ENCODE data around the gene RLN1.
"Not testable (repeated sequence)": the region's sequence is repeated elsewhere in the genome, so short reads cannot be mapped to it uniquely, and the experiment has no call there.

Gene RLN1

DNA sequence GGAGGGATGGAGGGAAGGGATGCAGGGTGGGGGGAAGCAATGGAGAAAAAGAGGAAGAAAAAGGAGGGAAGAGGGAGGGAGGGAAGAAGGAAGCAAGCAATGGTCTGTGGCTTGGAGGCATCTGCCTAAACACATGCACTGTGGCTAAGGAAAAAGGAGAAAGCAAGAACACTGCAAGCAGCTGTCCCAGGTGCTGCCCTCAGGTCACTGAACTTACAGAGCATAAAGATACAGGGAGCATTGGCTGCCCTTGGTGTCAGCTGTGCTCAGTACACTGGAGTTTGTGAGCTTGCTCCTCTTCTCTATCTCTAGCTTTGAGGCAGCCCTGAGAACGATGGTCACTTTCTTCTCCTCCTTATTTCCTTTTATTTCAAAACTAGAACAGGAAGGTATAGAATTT, 18.1 kb downstream of the RLN1 start:
- not testable (repeated sequence) for H2AFZ ChIP-seq (ENCODE audit: low read length); H3K23ac ChIP-seq (ENCODE audit: low read depth, low read length, poor library complexity); H4K91ac ChIP-seq (ENCODE audit: low read depth, low read length, poor library complexity); H2BK15ac ChIP-seq (ENCODE audit: low read length); H2BK12ac ChIP-seq (ENCODE audit: low read length); H3K27ac ChIP-seq (replicated peaks; ENCODE audit: low read length); H3K4ac ChIP-seq (ENCODE audit: low read length); H3K36me3 ChIP-seq (replicated peaks in 1 of 2; ENCODE audit: control insufficient read depth in 2 of 2, insufficient read depth in 2 of 2, low read length in 2 of 2); H3K9ac ChIP-seq (ENCODE audit: low read depth, low read length, poor library complexity); H3K79me1 ChIP-seq (ENCODE audit: low read depth, low read length); H3K14ac ChIP-seq (ENCODE audit: low read length); H4K8ac ChIP-seq (ENCODE audit: low read depth, low read length); H2BK120ac ChIP-seq (ENCODE audit: low read depth, low read length); H2BK5ac ChIP-seq (ENCODE audit: low read length); H3K9me3 ChIP-seq (replicated peaks in 1 of 2; ENCODE audit: control insufficient read depth in 2 of 2, insufficient read depth in 1 of 2, low read depth in 1 of 2, low read length in 2 of 2); H3K18ac ChIP-seq (ENCODE audit: low read length); H2AK5ac ChIP-seq (ENCODE audit: low read depth, low read length); DNase-seq (ENCODE audit: low spot score); H3K4me3 ChIP-seq (ENCODE audit: low read length in 2 of 2); H3K4me1 ChIP-seq (ENCODE audit: control insufficient read depth in 2 of 2, insufficient read depth in 1 of 2, low read depth in 1 of 2, low read length in 2 of 2); H3K4me2 ChIP-seq (ENCODE audit: insufficient read depth, low read length, poor library complexity, severe bottlenecking); H3K27me3 ChIP-seq (ENCODE audit: control insufficient read depth in 3 of 3, insufficient read depth in 3 of 3, low read depth in 1 of 3, low read length in 3 of 3)
- no CpG with 5 or more reads among the region's 1 CpG for WGBS, 2 donors (ENCODE audit: extremely low coverage in 2 of 2, insufficient read length in 2 of 2, insufficient replicate concordance in 1 of 2)

DNA sequence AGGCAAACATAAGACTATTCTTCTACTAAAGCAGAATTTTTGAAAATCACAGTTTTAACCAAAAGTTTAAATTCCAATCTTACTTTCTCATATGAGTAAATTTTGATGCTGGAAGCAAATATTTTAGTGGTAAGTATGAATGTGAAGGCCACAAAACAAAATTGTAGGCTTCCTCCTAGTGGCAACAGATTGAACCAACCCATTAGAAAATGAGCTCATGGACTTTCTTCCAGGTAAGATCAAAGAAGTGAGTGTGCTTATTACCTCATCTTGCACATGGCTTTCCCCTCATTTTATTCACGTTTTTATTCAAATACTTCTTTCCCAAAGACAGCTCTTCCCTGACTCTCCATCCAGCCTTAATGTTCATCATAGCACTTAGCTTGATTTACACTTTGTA, 18.6 kb downstream of the RLN1 start:
- Histone ChIP-seq H2BK5ac (ENCODE audit: low read length) (no peak overlapping the region), H3K4me3 (ENCODE audit: low read length in 2 of 2) (no peak overlapping the region), H3K14ac (ENCODE audit: low read length) (no peak overlapping the region), H3K23ac (ENCODE audit: low read depth, low read length, poor library complexity) (no peak overlapping the region), H3K9ac (ENCODE audit: low read depth, low read length, poor library complexity) (no peak overlapping the region), H3K9me3 (replicated peaks in 1 of 2; ENCODE audit: control insufficient read depth in 2 of 2, insufficient read depth in 1 of 2, low read depth in 1 of 2, low read length in 2 of 2) (peaks cover 0 to 2% of the 10 kb centered on the region in 2 donors), H2AK5ac (ENCODE audit: low read depth, low read length) (no peak overlapping the region), H2BK120ac (ENCODE audit: low read depth, low read length) (no peak overlapping the region), H3K27me3 (ENCODE audit: control insufficient read depth in 3 of 3, insufficient read depth in 3 of 3, low read depth in 1 of 3, low read length in 3 of 3) (no peaks in the 10 kb centered on the region), H3K4me1 (ENCODE audit: control insufficient read depth in 2 of 2, insufficient read depth in 1 of 2, low read depth in 1 of 2, low read length in 2 of 2) (no peaks in the 10 kb centered on the region), H2BK12ac (ENCODE audit: low read length) (no peak overlapping the region), H4K91ac (ENCODE audit: low read depth, low read length, poor library complexity) (no peak overlapping the region), H4K8ac (ENCODE audit: low read depth, low read length) (no peak overlapping the region), H2AFZ (ENCODE audit: low read length) (no peak overlapping the region), H2BK15ac (ENCODE audit: low read length) (no peak overlapping the region), H3K79me1 (ENCODE audit: low read depth, low read length) (no peaks in the 10 kb centered on the region), H3K4me2 (ENCODE audit: insufficient read depth, low read length, poor library complexity, severe bottlenecking) (no peak overlapping the region), H3K4ac (ENCODE audit: low read length) (no peak overlapping the region), H3K36me3 (replicated peaks in 1 of 2; ENCODE audit: control insufficient read depth in 2 of 2, insufficient read depth in 2 of 2, low read length in 2 of 2) (no peaks in the 10 kb centered on the region), H3K27ac (replicated peaks; ENCODE audit: low read length) (no peak overlapping the region), H3K18ac (ENCODE audit: low read length) (no peak overlapping the region)
- no CpG with 5 or more reads among the region's 1 CpG for WGBS, 2 donors (ENCODE audit: extremely low coverage in 2 of 2, insufficient read length in 2 of 2, insufficient replicate concordance in 1 of 2)
- no peak for DNase-seq (ENCODE audit: low spot score)

DNA sequence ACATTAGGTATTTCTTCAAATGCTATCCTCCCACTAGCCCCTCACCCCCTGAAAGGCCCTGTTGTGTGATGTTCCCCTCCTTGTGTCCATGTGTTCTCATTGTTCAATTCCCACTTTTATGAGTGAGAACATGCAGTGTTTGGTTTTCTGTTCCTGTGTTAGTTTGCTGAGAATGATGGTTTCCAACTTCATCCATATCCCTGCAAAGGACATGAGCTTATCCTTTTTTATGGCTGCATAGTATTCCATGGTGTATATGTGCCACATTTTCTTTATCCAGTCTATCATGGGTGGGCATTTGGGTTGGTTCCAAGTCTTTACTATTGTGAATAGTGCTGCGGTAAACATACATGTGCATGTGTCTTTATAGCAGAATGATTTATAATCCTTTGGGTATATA, 23.3 kb downstream of the RLN1 start:
- not testable (repeated sequence) for H3K4me1 ChIP-seq (ENCODE audit: control insufficient read depth in 2 of 2, insufficient read depth in 1 of 2, low read depth in 1 of 2, low read length in 2 of 2); H3K79me1 ChIP-seq (ENCODE audit: low read depth, low read length); H2AK5ac ChIP-seq (ENCODE audit: low read depth, low read length); H3K9me3 ChIP-seq (replicated peaks in 1 of 2; ENCODE audit: control insufficient read depth in 2 of 2, insufficient read depth in 1 of 2, low read depth in 1 of 2, low read length in 2 of 2); H3K4me3 ChIP-seq (ENCODE audit: low read length in 2 of 2); H3K18ac ChIP-seq (ENCODE audit: low read length); H3K36me3 ChIP-seq (replicated peaks in 1 of 2; ENCODE audit: control insufficient read depth in 2 of 2, insufficient read depth in 2 of 2, low read length in 2 of 2); H3K9ac ChIP-seq (ENCODE audit: low read depth, low read length, poor library complexity); H3K27me3 ChIP-seq (ENCODE audit: control insufficient read depth in 3 of 3, insufficient read depth in 3 of 3, low read depth in 1 of 3, low read length in 3 of 3); H3K4me2 ChIP-seq (ENCODE audit: insufficient read depth, low read length, poor library complexity, severe bottlenecking); H2BK5ac ChIP-seq (ENCODE audit: low read length); H3K23ac ChIP-seq (ENCODE audit: low read depth, low read length, poor library complexity); H4K8ac ChIP-seq (ENCODE audit: low read depth, low read length); H2BK12ac ChIP-seq (ENCODE audit: low read length); H2BK15ac ChIP-seq (ENCODE audit: low read length); H3K4ac ChIP-seq (ENCODE audit: low read length); H4K91ac ChIP-seq (ENCODE audit: low read depth, low read length, poor library complexity); DNase-seq (ENCODE audit: low spot score); H3K14ac ChIP-seq (ENCODE audit: low read length); H2BK120ac ChIP-seq (ENCODE audit: low read depth, low read length); H3K27ac ChIP-seq (replicated peaks; ENCODE audit: low read length); H2AFZ ChIP-seq (ENCODE audit: low read length)
- WGBS, 2 donors (ENCODE audit: extremely low coverage in 2 of 2, insufficient read length in 2 of 2, insufficient replicate concordance in 1 of 2) = no CpG with 5 or more reads among the region's 1 CpG

DNA sequence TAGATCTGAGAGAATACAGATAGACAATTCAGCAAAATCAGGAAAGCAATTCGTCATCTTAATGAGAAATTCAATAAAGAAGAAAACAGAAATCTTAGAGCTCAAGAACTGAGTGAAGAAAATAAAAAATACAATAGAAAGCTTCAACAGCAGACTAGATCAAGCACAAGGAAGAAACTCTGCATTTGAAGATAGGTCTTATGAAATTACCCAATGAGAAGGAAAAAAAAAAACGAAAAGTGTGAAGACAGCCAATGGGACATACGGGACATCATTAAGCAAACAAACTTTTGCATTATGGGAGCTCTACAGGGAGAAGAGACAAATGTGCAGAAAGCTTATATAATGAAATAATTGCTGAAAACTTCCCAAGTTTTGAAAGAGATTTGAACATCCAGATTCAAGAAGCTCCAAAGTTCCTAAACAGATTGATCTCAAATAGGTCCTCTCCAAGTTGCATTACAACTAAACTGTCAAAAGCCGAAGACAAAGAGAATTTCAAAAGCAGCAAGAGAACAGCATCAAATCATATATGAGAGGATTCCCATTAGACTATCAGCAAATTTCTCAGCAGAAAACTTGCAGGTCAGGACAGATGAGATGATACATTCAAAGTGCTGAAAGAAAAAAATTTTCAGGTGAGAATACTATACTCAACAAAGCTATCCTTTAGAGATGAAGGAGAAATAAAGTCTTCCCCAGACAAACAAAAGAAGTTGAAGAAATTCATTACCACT, 24.3 kb downstream of the RLN1 start:
- no peak for DNase-seq (ENCODE audit: low spot score)
- Histone ChIP-seq H2BK120ac (ENCODE audit: low read depth, low read length) (no peak overlapping the region), H3K4me2 (ENCODE audit: insufficient read depth, low read length, poor library complexity, severe bottlenecking) (no peak overlapping the region), H4K91ac (ENCODE audit: low read depth, low read length, poor library complexity) (no peak overlapping the region), H3K27me3 (ENCODE audit: control insufficient read depth in 3 of 3, insufficient read depth in 3 of 3, low read depth in 1 of 3, low read length in 3 of 3) (no peaks in the 10 kb centered on the region), H3K79me1 (ENCODE audit: low read depth, low read length) (no peaks in the 10 kb centered on the region), H3K14ac (ENCODE audit: low read length) (no peak overlapping the region), H2AK5ac (ENCODE audit: low read depth, low read length) (no peak overlapping the region), H3K23ac (ENCODE audit: low read depth, low read length, poor library complexity) (no peak overlapping the region), H2AFZ (ENCODE audit: low read length) (no peak overlapping the region), H3K4me3 (ENCODE audit: low read length in 2 of 2) (no peak overlapping the region), H2BK15ac (ENCODE audit: low read length) (no peak overlapping the region), H3K36me3 (replicated peaks in 1 of 2; ENCODE audit: control insufficient read depth in 2 of 2, insufficient read depth in 2 of 2, low read length in 2 of 2) (no peaks in the 10 kb centered on the region), H4K8ac (ENCODE audit: low read depth, low read length) (no peak overlapping the region), H2BK12ac (ENCODE audit: low read length) (no peak overlapping the region), H3K9ac (ENCODE audit: low read depth, low read length, poor library complexity) (no peak overlapping the region), H3K4me1 (ENCODE audit: control insufficient read depth in 2 of 2, insufficient read depth in 1 of 2, low read depth in 1 of 2, low read length in 2 of 2) (no peaks in the 10 kb centered on the region), H3K9me3 (replicated peaks in 1 of 2; ENCODE audit: control insufficient read depth in 2 of 2, insufficient read depth in 1 of 2, low read depth in 1 of 2, low read length in 2 of 2) (peaks cover 4 to 7% of the 10 kb centered on the region in 2 donors), H2BK5ac (ENCODE audit: low read length) (no peak overlapping the region), H3K18ac (ENCODE audit: low read length) (no peak overlapping the region), H3K27ac (replicated peaks; ENCODE audit: low read length) (no peak overlapping the region), H3K4ac (ENCODE audit: low read length) (no peak overlapping the region)
- no CpG with 5 or more reads among the region's 4 CpGs for WGBS, 2 donors (ENCODE audit: extremely low coverage in 2 of 2, insufficient read length in 2 of 2, insufficient replicate concordance in 1 of 2)

Data from neuronal stem cell (in vitro differentiated cells).